IPS-15b (cell line): ENCODE results near the gene CSTF2T.

Experiments used
- H3K27me3 ChIP-seq: one replicate; pipeline ENCODE4 v1.6.1; 2013; ENCODE audit warnings: low read length; ENCODE audit not compliant: control insufficient read depth, insufficient read depth
- H3K36me3 ChIP-seq: one replicate; pipeline ENCODE4 v1.6.1; 2013; ENCODE audit warnings: low read length; ENCODE audit not compliant: control insufficient read depth, insufficient read depth
- H3K4me1 ChIP-seq: one replicate; pipeline ENCODE4 v1.6.1; 2013; ENCODE audit warnings: mild to moderate bottlenecking, low read length; ENCODE audit not compliant: control insufficient read depth, insufficient read depth
- H3K4me3 ChIP-seq: one replicate; pipeline ENCODE4 v1.5.1; 2013; ENCODE audit warnings: low read depth, low read length
- H3K9ac ChIP-seq: one replicate; pipeline ENCODE4 v1.6.1; 2013; ENCODE audit warnings: low read depth, mild to moderate bottlenecking, low read length
- H3K9me3 ChIP-seq: one replicate; pipeline ENCODE4 v1.6.1; 2013; ENCODE audit warnings: mild to moderate bottlenecking, low read length; ENCODE audit not compliant: control insufficient read depth, insufficient read depth

The CSTF2T gene

DNA sequence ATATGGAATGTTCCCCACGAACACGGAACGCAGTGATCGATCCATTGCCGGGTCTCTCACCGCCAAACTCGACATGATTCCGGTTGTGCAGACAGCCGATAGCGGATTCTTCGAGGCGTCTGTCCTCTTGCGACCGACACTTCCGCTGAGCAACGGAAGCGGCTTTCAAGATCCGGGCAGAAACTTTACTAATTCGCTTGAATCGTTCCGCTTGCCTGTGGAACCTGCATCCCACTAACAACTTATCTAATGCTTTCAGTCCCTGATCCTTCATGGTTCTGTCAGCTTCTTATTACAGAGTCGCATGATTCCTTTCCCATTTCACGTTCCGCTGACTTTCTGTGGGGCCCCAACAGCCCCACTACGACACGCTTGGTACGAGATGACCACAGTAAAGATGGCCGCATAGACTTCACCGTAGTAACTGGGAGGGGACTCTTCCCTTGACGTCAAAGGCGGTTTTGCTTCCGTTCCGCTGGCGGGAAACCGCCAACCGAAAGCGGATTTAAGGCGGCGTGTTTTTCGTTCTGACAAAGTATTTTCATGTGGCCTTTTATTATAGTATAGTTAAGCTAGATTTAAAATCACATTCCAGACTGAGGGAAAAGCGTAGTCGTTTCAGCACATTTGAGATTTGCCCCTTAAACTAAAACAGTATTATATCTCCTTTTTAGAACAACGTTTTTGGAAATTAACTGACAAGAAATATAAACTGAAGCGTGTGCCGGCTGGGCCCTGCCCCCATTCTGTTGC lies at the start of gene CSTF2T:
CSTF2T (minus strand) TSS at position 121 of the 753 bp plus-strand sequence; CDS start at position 75, 46 bp downstream.
- Histone ChIP-seq H3K36me3 (peaks cover 7% of the 10 kb centered on the region), H3K4me3 (peak within 1 kb of the TSS; percentile 99), H3K27me3 (no peaks in the 10 kb centered on the region), H3K9ac (peak within 1 kb of the TSS; percentile 95), H3K9me3 (no peaks in the 10 kb centered on the region), H3K4me1 (peaks cover 3% of the 10 kb centered on the region)

GRCh38 chr10:51748959-51749358 lies 49.6 kb upstream of the CSTF2T start:
- Histone ChIP-seq H3K36me3 (no peaks in the 10 kb centered on the region), H3K9me3 (no peaks in the 10 kb centered on the region), H3K27me3 (no peaks in the 10 kb centered on the region), H3K4me1 (no peaks in the 10 kb centered on the region), H3K9ac (no peak overlapping the region), H3K4me3 (no peak overlapping the region)

- Histone ChIP-seq H3K9me3 (no peaks in the 10 kb centered on the region), H3K36me3 (no peaks in the 10 kb centered on the region), H3K4me3 (no peak overlapping the region), H3K9ac (no peak overlapping the region), H3K27me3 (no peaks in the 10 kb centered on the region), H3K4me1 (no peaks in the 10 kb centered on the region)
These were observed 47.8 kb upstream of the CSTF2T start for GRCh38 chr10:51747216-51747615.

GRCh38 chr10:51745397-51745796 lies 46.0 kb upstream of the CSTF2T start:
- no peaks in the 10 kb centered on the region for H3K36me3 ChIP-seq
- H3K9me3 ChIP-seq = no peaks in the 10 kb centered on the region
- no peaks in the 10 kb centered on the region for H3K27me3 ChIP-seq
- no peak overlapping the region for H3K4me3 ChIP-seq
- no peaks in the 10 kb centered on the region for H3K4me1 ChIP-seq
- no peak overlapping the region for H3K9ac ChIP-seq

- Histone ChIP-seq H3K4me1 (no peaks in the 10 kb centered on the region), H3K9me3 (no peaks in the 10 kb centered on the region), H3K4me3 (no peak overlapping the region), H3K27me3 (no peaks in the 10 kb centered on the region), H3K9ac (no peak overlapping the region), H3K36me3 (no peaks in the 10 kb centered on the region)
These were observed 45.0 kb upstream of the CSTF2T start for GRCh38 chr10:51744235-51745000.

DNA sequence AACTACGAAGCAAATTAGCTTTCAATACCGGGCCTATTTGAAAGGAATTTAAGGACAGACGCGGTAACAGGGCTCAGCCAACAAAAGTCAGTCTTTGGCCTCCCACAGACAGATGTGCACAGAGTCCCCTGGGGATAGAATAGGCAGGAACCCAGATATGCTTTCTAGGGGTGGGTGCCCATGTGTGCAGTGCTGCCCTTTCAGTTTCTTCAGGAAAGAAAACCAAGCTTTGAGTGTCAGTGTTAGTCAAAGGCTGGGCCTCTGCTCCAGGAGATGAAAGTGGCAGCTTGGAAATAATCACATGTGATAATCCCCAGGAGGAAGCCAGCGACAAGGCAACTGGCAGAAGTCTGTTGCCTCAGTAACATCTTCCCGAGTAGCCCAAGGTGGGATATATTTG lies 43.8 kb upstream of the CSTF2T start:
- Histone ChIP-seq H3K9me3 (no peaks in the 10 kb centered on the region), H3K27me3 (no peaks in the 10 kb centered on the region), H3K4me1 (no peaks in the 10 kb centered on the region), H3K36me3 (no peaks in the 10 kb centered on the region), H3K9ac (no peak overlapping the region), H3K4me3 (no peak overlapping the region)

GRCh38 chr10:51733057-51733456 lies 33.7 kb upstream of the CSTF2T start:
- H3K36me3 ChIP-seq = no peaks in the 10 kb centered on the region
- no peak overlapping the region for H3K9ac ChIP-seq
- no peaks in the 10 kb centered on the region for H3K9me3 ChIP-seq
- H3K27me3 ChIP-seq = no peaks in the 10 kb centered on the region
- H3K4me3 ChIP-seq = no peak overlapping the region
- peaks cover 4% of the 10 kb centered on the region for H3K4me1 ChIP-seq

GRCh38 chr10:51729822-51730555 lies 30.6 kb upstream of the CSTF2T start:
- no peaks in the 10 kb centered on the region for H3K27me3 ChIP-seq
- peaks cover 4% of the 10 kb centered on the region for H3K4me1 ChIP-seq
- no peak overlapping the region for H3K4me3 ChIP-seq
- H3K36me3 ChIP-seq = no peaks in the 10 kb centered on the region
- no peak overlapping the region for H3K9ac ChIP-seq
- H3K9me3 ChIP-seq = no peaks in the 10 kb centered on the region

- Histone ChIP-seq H3K27me3 (no peaks in the 10 kb centered on the region), H3K4me1 (no peaks in the 10 kb centered on the region), H3K4me3 (no peak overlapping the region), H3K36me3 (no peaks in the 10 kb centered on the region), H3K9me3 (no peaks in the 10 kb centered on the region), H3K9ac (no peak overlapping the region)
These were observed 24.6 kb upstream of the CSTF2T start for GRCh38 chr10:51724038-51724437.

GRCh38 chr10:51718804-51719291 lies 19.5 kb upstream of the CSTF2T start:
- H3K9me3 ChIP-seq = no peaks in the 10 kb centered on the region
- no peaks in the 10 kb centered on the region for H3K36me3 ChIP-seq
- H3K4me1 ChIP-seq = no peaks in the 10 kb centered on the region
- H3K4me3 ChIP-seq = no peak overlapping the region
- H3K9ac ChIP-seq = no peak overlapping the region
- no peaks in the 10 kb centered on the region for H3K27me3 ChIP-seq

GRCh38 chr10:51716981-51717380 lies 17.6 kb upstream of the CSTF2T start:
- no peaks in the 10 kb centered on the region for H3K4me1 ChIP-seq
- H3K27me3 ChIP-seq = no peaks in the 10 kb centered on the region
- no peaks in the 10 kb centered on the region for H3K9me3 ChIP-seq
- H3K9ac ChIP-seq = no peak overlapping the region
- no peak overlapping the region for H3K4me3 ChIP-seq
- H3K36me3 ChIP-seq = no peaks in the 10 kb centered on the region
